GM10266 (cell line): Measurements from ENCODE around the gene DRD4.

Source experiments
- DNase-seq: peaks from one replicate; pipeline ENCODE4 v3.0.0; 2012; ENCODE audit errors: extremely low spot score
- TF ChIP-seq, protein P1 (sequence below): IDR thresholded peaks from 2 replicates; pipeline ENCODE4 v1.5.1; 2012; ENCODE audit warnings: mild to moderate bottlenecking, low read depth; ENCODE audit not compliant: control insufficient read depth, insufficient read depth; ENCODE audit errors: missing control alignments

The DRD4 gene

DNA sequence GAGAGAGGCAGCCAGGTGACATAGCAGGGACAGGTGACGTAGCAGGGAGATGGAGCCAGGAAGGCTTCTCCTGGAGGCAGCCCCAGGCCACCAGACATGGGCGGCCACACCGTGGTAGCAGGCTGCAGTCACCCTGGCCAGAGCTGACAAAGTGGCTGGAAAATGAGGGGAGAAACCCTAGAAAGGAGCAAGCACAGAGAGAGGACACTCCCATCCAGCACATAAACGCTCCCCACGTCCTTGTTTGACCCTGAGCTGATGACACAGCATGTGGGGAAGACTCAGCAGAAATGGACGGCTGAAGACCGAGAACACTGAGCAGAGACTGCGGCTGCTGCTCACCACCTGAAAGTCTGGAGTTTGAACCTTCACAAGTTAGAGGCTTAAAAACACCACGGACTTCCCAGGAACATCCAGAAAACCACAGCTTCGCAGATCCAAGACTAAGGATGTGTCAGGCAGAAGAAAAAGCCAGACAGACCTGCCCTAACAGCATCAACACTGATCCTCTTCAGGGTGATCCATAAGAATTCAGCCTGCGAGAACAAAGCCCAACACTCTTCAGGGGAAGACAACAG is 28.7 kb downstream of the DRD4 start:
- TF ChIP-seq, protein P1, sequence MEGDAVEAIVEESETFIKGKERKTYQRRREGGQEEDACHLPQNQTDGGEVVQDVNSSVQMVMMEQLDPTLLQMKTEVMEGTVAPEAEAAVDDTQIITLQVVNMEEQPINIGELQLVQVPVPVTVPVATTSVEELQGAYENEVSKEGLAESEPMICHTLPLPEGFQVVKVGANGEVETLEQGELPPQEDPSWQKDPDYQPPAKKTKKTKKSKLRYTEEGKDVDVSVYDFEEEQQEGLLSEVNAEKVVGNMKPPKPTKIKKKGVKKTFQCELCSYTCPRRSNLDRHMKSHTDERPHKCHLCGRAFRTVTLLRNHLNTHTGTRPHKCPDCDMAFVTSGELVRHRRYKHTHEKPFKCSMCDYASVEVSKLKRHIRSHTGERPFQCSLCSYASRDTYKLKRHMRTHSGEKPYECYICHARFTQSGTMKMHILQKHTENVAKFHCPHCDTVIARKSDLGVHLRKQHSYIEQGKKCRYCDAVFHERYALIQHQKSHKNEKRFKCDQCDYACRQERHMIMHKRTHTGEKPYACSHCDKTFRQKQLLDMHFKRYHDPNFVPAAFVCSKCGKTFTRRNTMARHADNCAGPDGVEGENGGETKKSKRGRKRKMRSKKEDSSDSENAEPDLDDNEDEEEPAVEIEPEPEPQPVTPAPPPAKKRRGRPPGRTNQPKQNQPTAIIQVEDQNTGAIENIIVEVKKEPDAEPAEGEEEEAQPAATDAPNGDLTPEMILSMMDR: no peak
- no peak for DNase-seq

DNA sequence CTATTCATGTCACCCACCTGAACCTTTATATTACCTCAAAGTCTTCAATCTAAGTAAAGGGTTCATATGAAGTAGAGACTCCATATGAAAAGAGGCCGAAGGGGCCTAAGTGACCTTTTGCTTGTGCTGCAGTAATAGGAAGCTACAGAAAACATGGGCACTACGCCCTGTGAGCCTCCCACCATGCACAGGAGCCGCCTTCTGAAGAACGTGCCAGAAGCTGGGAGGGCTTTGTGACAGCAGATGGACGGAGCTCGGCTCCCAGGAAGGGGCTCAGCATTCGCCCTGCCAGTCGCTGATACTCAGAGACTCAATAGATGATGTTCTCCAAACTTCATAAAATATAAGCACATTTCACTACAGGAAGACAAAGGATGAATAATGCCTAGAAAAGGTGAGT is 36.8 kb downstream of the DRD4 start:
- no peak for DNase-seq
- TF ChIP-seq, protein P1: no peak

GRCh38 chr11:674406-674805 is 37.3 kb downstream of the DRD4 start:
- DNase-seq: no peak
- TF ChIP-seq, protein P1: no peak

DNA sequence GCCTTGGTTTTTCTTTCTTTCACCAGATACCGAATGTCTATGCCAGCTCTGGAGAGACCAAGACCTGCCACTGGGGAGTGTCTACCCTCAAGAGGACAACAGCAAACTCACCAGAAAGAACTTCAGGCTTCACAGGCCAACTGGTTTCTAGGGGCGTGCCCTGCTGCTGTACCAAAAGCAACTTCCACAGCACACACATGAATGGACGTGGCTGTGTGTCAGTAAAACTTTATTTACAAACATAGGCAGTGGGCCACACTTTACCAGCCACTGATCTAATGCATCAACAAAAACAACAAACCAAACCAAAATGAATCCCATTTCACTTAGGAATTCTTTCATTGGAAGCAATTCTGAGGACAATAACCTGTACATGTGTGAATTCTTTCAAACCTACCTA is 41.2 kb downstream of the DRD4 start:
- no peak for DNase-seq

DNA sequence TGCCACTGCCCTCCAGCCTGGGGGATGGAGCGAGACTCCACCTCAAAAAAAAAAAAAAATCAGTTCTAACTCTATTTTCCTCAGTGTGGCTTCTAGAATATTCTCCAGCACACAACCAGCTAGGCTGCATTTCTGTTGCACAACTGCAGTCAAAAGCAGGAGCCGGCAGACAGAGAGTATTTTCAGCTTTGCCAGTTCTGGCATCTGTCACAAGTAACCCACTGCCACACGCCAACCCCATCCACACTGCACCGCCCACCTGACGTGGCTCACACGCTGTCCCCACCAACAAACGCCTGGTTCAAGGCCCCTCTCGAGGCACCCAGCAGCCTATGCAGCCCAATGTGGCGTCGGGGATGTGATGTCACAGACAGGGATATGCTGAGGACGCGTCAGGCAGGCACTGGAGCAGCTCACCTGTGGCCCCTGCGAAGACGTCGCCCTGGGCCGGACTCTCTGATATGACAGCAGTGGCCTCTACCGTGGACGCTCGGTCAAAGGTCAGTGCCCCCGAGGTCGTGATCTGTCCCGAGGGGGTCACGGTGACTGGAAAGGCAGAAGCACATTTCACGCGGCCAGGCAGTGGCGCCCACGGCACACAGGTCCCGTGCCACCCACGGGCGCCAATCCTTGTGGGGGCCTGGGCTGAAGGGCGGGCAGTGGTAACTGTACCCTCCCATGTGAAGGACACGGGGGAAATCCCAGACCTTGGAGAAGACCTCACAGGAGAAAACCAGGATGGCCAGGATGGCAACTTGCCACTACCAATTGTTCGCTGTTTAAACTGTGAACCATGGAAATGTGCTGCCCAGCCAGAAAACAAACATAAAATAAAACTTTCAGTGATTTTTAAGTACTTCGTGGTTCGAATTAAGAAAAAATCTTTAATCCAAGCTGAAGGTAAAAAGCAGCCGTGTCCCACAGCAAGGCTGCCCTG is 42.5 kb downstream of the DRD4 start:
- DNase-seq: no peak
- TF ChIP-seq, protein P1: no peak

More for the DNA sequence above, 41.2 kb downstream of the DRD4 start:
- TF ChIP-seq, protein P1: no peak

DNA sequence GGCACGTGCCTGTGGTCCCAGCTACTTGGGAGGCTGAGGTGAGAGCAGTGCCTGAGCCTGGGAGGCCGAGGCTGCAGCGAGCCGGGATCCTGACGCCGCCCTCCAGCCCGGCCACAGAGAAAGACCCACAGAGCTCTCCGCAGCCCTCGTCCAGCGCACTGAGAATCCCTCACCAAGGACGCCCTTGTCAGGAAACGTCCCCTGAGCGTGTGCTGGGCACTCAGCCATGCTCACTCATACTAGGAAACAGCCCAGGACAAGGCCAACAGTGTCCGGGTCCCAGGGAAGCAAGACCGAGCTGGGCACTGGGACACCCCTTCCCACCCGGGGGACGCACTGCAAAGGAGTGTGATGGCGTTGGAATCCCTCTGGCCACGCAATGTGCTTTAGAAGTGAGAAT is 43.4 kb downstream of the DRD4 start:
- DNase-seq: no peak
- TF ChIP-seq, protein P1: no peak

DNA sequence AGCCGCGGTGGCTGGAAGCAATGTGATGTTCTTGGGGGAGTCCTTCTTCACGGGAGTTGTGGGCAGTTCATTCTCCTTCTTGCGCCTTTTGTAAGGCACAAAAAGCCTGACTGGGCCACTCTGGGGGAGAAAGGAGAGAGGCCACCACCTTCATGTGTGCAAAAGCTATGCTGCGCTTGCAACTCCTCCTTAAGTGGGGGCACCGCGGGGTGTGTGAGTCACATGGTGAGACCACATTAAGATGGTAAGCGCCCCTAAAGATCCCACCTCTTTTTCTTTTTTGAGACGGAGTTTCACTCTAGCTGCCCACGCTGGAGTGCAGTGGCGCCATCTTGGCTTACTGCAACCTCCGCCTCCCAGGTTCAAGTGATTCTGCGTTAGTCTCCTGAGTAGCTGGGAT is 43.9 kb downstream of the DRD4 start:
- TF ChIP-seq, protein P1: no peak
- no peak for DNase-seq
